Adrenal gland (tissue), 12 donors: Measurements from ENCODE around the gene NHSL2. TPM values are rescaled to one million over a fixed set of nuclear protein-coding genes. Genes with fewer than 3 reads are reported as not detected.

Experiments
- DNase-seq, 7 donors: peaks; one replicate each; pipeline ENCODE4 v3.0.0-alpha.2; 2019 to 2020
- H3K27ac ChIP-seq, 5 donors: fragments of 200-600 bp; sonication (generic) in 4 of 5; 1 replicate in 3 of 5; 2 replicates in 2 of 5; pipeline versions ENCODE4 v1.5.1 to v1.8.0; 2016 to 2020; ENCODE audit warnings: mild to moderate bottlenecking in 1 of 5
- H3K27me3 ChIP-seq: fragments of 200-600 bp; 2 replicates; pipeline ENCODE4 v1.8.0; 2021
- H3K36me3 ChIP-seq, 2 donors: fragments of 200-600 bp; replicated peaks in 1 of 2; 1 replicate in 1 of 2; 2 replicates in 1 of 2; pipeline versions ENCODE4 v1.5.1 to v1.8.0; 2018 to 2022
- H3K4me1 ChIP-seq, 2 donors: fragments of 200-600 bp; replicated peaks in 1 of 2; 1 replicate in 1 of 2; 2 replicates in 1 of 2; pipeline versions ENCODE4 v1.5.1 to v1.8.0; 2018 to 2021
- H3K4me3 ChIP-seq, 4 donors: fragments of 200-600 bp; sonication (generic) in 3 of 4; one replicate each; pipeline ENCODE4 v1.5.1; 2016 to 2018
- H3K9me3 ChIP-seq, 3 donors: fragments of 200-600 bp; sonication (generic) in 1 of 3; replicated peaks in 1 of 3; 1 replicate in 2 of 3; 2 replicates in 1 of 3; pipeline versions ENCODE4 v1.5.1 to v1.8.0; 2016 to 2021
- CTCF ChIP-seq, 6 experiments: fragments of 450-650 bp in 4 of 6; fragments of 200-600 bp in 2 of 6; sonication (generic) in 1 of 6; IDR thresholded peaks; 1 replicate in 5 of 6; 2 replicates in 1 of 6; pipeline versions ENCODE4 v1.5.1 to v1.8.0; 2016 to 2021; ENCODE audit warnings: antibody characterized with exemption in 6 of 6, mild to moderate bottlenecking in 2 of 6, moderate library complexity in 1 of 6
- POLR2A ChIP-seq, 2 donors: fragments of 450-650 bp; IDR thresholded peaks; one replicate each; pipeline ENCODE4 v1.6.1; 2017; ENCODE audit warnings: antibody characterized with exemption in 2 of 2, mild to moderate bottlenecking in 2 of 2, moderate library complexity in 1 of 2
- WGBS, 4 donors: extraction: QIAGEN DNeasy Blood & Tissue Kit in 2 of 4; methylation state at CpG; one replicate each; pipeline versions ENCODE4 v1.1.5 to v1.1.7; 2013 to 2017; 5-methylcytosine and 5-hydroxymethylcytosine counted together
- intact Hi-C, 2 donors: fragments of 100-400 bp; cut with DNase I; formaldehyde crosslinking; loops; one replicate each; pipeline versions ENCODE4 v1.14.1 to v1.15.0; 2022 to 2023
- polyA plus RNA-seq, 3 donors: library from polyadenylated mRNA; stranded (reverse); fragments of 200-250 nt in 2 of 3; fragments of 350-450 nt in 1 of 3; fragmentation: Illumina TruSeq in 1 of 3; extraction: RNeasy Lipid Tissue Mini Kit (QIAGEN cat#74804) in 1 of 3; gene quantifications; one replicate each; pipeline ENCODE4 v1.2.3, GENCODE V29; 2013 to 2014
- total RNA-seq, 9 donors: library from RNA; depleted of rRNA in 4 of 9; stranded (reverse); fragments of >200 nt in 4 of 9; fragments of 120-200 nt in 1 of 9; fragmentation: NEBNext Ultra II Directional in 1 of 9; extraction: Animal tissue kit (Norgen Biotek cat#: 25700) in 1 of 9; gene quantifications; one replicate each; pipeline versions ENCODE4 v1.1.0 to v1.2.4, GENCODE V29; 2013 to 2023
- donor health status: healthy with polysubstance abuse.
- donor health status: Bipolar disorder and iron deficiency.
- donor health status: DM: yes; HTN: yes; CAD: no.
- donor health status: DM: no; HTN: no; CAD: no.
- donor health status: DM: no; HTN: no; CAD: no.
- donor health status: DM: yes; HTN: yes; CAD: no.

NHSL2 gene
- total and polyA plus RNA-seq, 12 donors: 1.3 to 18.2 (median 4.8) TPM

DNA sequence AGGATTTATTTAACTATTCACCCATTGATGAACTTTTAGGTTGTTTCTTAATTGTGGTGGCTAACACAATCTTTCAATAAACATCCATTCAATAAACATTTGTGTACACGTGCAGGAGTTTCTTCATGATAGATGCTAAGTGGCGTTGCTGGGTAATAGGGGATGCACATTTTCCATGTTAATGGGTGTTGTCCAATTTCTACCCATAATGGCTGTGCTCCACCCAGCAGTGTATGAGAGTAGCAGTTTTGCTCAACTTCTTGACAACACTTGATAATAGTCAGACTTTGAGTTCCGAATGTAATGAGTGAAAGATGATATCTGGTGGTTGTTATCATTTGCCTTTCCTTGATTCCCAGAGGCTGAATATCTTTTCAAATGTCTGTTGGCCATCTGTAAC is 104.7 kb downstream of the NHSL2 start:
- DNase-seq: no peak
- Histone ChIP-seq H3K4me3 (no peak overlapping the region), H3K4me1 (peaks cover 0 to 7% of the 10 kb centered on the region in 2 donors), H3K36me3 (no peaks in the 10 kb centered on the region), H3K27ac (no peak overlapping the region), H3K27me3 (peaks cover 25% of the 10 kb centered on the region), H3K9me3 (no peaks in the 10 kb centered on the region)
- 71 to 90% (median 84%) methylated on average over 3 of the region's 3 CpGs for WGBS, 4 donors
- intact Hi-C loops: no loop called here
- TF ChIP-seq CTCF (IDR thresholded peaks at IDR 0.05) (no peak), POLR2A (IDR thresholded peaks at IDR 0.05) (no peak)

GRCh38 chrX:72016881-72017783 is 106.5 kb downstream of the NHSL2 start:
- Histone ChIP-seq H3K27ac (no peak overlapping the region), H3K9me3 (no peaks in the 10 kb centered on the region), H3K27me3 (peaks cover 37% of the 10 kb centered on the region), H3K4me3 (no peak overlapping the region), H3K4me1 (peaks cover 0 to 7% of the 10 kb centered on the region in 2 donors), H3K36me3 (no peaks in the 10 kb centered on the region)
- intact Hi-C loops: no loop called here
- peak in 2 of 7 donors; percentile 12 for DNase-seq
- WGBS, 4 donors: 72 to 99% (median 77%) methylated on average over 3 to 4 of the region's 4 CpGs; no CpG with 5 or more reads in 1 of the 4 donors
- TF ChIP-seq POLR2A (IDR thresholded peaks at IDR 0.05): no peak
- no peak for TF ChIP-seq CTCF (IDR thresholded peaks at IDR 0.05)

GRCh38 chrX:72018277-72019112 is 107.8 kb downstream of the NHSL2 start:
- Histone ChIP-seq H3K27me3 (peaks cover 38% of the 10 kb centered on the region), H3K27ac (peak overlapping the region in 2 of 5 donors; percentile 36 to 56), H3K9me3 (no peaks in the 10 kb centered on the region), H3K36me3 (no peaks in the 10 kb centered on the region), H3K4me1 (peaks cover 0 to 7% of the 10 kb centered on the region in 2 donors), H3K4me3 (peak overlapping the region in 1 of 4 donors; percentile 20)
- peak in 5 of 6 experiments; percentile 8 to 78 (median 68) for TF ChIP-seq CTCF (IDR thresholded peaks at IDR 0.05)
- no peak for TF ChIP-seq POLR2A (IDR thresholded peaks at IDR 0.05)
- peak; percentile 86 to 93 (median 89) for DNase-seq
- intact Hi-C loops: no loop called here
- WGBS, 4 donors: 5 to 49% (median 15%) methylated on average over 6 to 70 of the region's 70 CpGs

- intact Hi-C loops: no loop called here
These were observed 108.8 kb downstream of the NHSL2 start for GRCh38 chrX:72019487-72019886.

More at GRCh38 chrX:72019487-72019886, 108.8 kb downstream of the NHSL2 start:
- TF ChIP-seq CTCF (IDR thresholded peaks at IDR 0.05): no peak
- no peak for TF ChIP-seq POLR2A (IDR thresholded peaks at IDR 0.05)
- no peaks in the 10 kb centered on the region for H3K36me3 ChIP-seq
- 71 to 94% (median 75%) methylated on average over 2 to 3 of the region's 3 CpGs for WGBS, 4 donors
- peaks cover 0 to 7% of the 10 kb centered on the region in 2 donors for H3K4me1 ChIP-seq
- H3K27ac ChIP-seq: no peak overlapping the region
- peak in 2 of 7 donors; percentile 6 to 13 for DNase-seq
- no peak overlapping the region for H3K4me3 ChIP-seq
- H3K9me3 ChIP-seq: no peaks in the 10 kb centered on the region
- H3K27me3 ChIP-seq: peaks cover 42% of the 10 kb centered on the region
